ENCODE measurements around the gene MYLK3.

MYLK3 gene

GRCh38 chr16:46753015-46753414, 4.9 kb upstream of the MYLK3 start:
- DNase-seq: no peak
- Mint-ChIP-seq H3K27me3 (ENCODE audit: low read depth, poor library complexity) (peaks cover 38% of the 10 kb centered on the region), H3K4me3 (no peak overlapping the region)

DNA sequence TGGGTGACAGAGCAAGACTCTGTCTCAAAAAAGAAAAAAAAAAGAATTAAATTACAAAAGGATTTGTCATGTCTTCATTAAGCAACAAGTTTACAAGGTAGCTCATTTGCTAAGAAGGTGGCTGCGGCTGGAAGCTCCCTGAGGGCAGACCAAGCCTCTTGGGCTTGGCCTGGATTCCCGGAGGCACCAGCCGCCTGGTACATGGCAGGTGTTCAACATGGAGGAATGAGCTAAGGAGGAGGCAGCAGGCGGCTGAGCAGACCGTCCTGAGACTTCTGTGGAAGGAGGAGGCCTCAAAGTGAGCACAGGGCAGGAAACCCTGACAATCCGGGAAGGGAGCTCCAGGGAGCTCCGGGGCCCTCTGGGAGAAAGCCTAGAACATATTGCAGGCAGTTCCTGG, 3.2 kb upstream of the MYLK3 start:
- no peaks in the 10 kb centered on the region for H3K36me3 Mint-ChIP-seq (ENCODE audit: low read depth)
- TF ChIP-seq CTCF (IDR thresholded peaks at IDR 0.05): no peak
- H3K27me3 Mint-ChIP-seq (ENCODE audit: low read depth, poor library complexity): peaks cover 38% of the 10 kb centered on the region
- DNase-seq: no peak
- no peak overlapping the region for H3K27ac Mint-ChIP-seq
- no peak overlapping the region for H3K4me3 Mint-ChIP-seq
- peaks cover 8% of the 10 kb centered on the region for H3K4me1 Mint-ChIP-seq
- no peaks in the 10 kb centered on the region for H3K9me3 Mint-ChIP-seq

More at GRCh38 chr16:46753015-46753414, 4.9 kb upstream of the MYLK3 start:
- H3K27ac Mint-ChIP-seq: no peak overlapping the region
- no peaks in the 10 kb centered on the region for H3K36me3 Mint-ChIP-seq (ENCODE audit: low read depth)
- no peak for TF ChIP-seq CTCF (IDR thresholded peaks at IDR 0.05)
- H3K4me1 Mint-ChIP-seq: peaks cover 20% of the 10 kb centered on the region
- H3K9me3 Mint-ChIP-seq: no peaks in the 10 kb centered on the region

DNA sequence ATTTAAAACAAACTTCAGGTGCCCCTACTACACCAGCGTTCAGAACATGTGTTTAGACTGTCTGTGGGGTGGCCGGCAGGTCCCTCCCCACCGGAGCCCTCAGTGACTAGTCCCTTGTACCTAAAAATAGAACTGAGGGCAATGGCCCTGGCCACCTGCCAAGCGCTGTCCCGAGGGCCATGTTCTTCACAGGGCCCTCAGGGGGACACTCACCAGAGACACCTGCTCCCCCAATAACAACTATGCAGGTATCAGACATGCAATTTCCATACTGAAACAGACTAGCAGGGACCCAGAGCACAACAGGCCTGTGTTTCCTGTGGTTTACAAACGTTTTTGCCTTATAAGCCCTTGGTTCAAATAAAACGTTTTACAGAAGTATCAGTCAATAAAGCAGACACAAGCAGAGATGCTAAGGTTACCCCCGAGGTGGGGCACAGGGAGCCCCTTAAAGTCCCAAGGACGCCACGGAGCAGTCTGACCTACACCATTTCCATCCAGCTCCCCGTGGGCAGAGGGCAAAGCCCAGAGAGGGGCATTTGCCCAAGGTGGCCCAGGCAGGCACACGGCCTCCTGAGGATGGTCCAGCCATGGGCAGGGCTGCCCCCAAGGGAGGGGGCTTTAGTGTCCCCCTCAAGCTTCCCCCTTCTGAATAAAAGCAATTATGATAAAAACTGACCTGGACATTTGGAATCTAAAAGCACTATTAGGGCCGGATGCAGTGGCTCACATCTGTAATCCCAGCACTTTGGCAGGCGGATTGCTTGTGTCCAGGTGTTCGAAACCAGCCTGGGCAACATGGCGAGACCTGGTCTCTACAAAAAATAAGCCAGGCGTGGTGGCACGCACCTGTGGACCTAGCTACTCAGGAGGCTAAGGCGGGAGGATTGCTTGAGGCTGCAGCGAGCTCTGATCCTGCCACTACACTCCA, 896 bp upstream of the MYLK3 start:
- DNase-seq: no peak
- H3K9me3 Mint-ChIP-seq: no peaks in the 10 kb centered on the region
- TF ChIP-seq CTCF (IDR thresholded peaks at IDR 0.05): no peak
- peaks cover 30% of the 10 kb centered on the region for H3K27me3 Mint-ChIP-seq (ENCODE audit: low read depth, poor library complexity)
- no peak overlapping the region for H3K4me3 Mint-ChIP-seq
- H3K27ac Mint-ChIP-seq: no peak overlapping the region
- H3K36me3 Mint-ChIP-seq (ENCODE audit: low read depth): no peaks in the 10 kb centered on the region
- H3K4me1 Mint-ChIP-seq: peaks cover 14% of the 10 kb centered on the region

- DNase-seq: no peak
- no peak for TF ChIP-seq CTCF (IDR thresholded peaks at IDR 0.05)
- Mint-ChIP-seq H3K4me3 (no peak overlapping the region), H3K9me3 (no peaks in the 10 kb centered on the region), H3K27me3 (ENCODE audit: low read depth, poor library complexity) (peaks cover 36% of the 10 kb centered on the region), H3K27ac (no peak overlapping the region), H3K36me3 (ENCODE audit: low read depth) (no peaks in the 10 kb centered on the region), H3K4me1 (peaks cover 29% of the 10 kb centered on the region)
These were observed 1.0 kb downstream of the MYLK3 start for GRCh38 chr16:46746821-46747776.

GRCh38 chr16:46745617-46746016, 2.5 kb downstream of the MYLK3 start:
- Mint-ChIP-seq H3K27me3 (ENCODE audit: low read depth, poor library complexity) (peaks cover 46% of the 10 kb centered on the region), H3K4me3 (no peak overlapping the region), H3K4me1 (peaks cover 29% of the 10 kb centered on the region), H3K9me3 (no peaks in the 10 kb centered on the region), H3K27ac (no peak overlapping the region), H3K36me3 (ENCODE audit: low read depth) (no peaks in the 10 kb centered on the region)
- DNase-seq: no peak
- TF ChIP-seq CTCF (IDR thresholded peaks at IDR 0.05): no peak

All from nephron progenitor cell (in vitro differentiated cells).